ENCODE results near the gene PCGF5. TPM values are rescaled to one million over a fixed set of nuclear protein-coding genes. Genes with fewer than 3 reads are reported as not detected.
A peak's percentile ranks its signal among the peaks of the same experiment; 100 is the strongest.

Gene PCGF5
- total and polyA plus RNA-seq, 12 donors = 22.6 to 145 (median 72.9) TPM

DNA sequence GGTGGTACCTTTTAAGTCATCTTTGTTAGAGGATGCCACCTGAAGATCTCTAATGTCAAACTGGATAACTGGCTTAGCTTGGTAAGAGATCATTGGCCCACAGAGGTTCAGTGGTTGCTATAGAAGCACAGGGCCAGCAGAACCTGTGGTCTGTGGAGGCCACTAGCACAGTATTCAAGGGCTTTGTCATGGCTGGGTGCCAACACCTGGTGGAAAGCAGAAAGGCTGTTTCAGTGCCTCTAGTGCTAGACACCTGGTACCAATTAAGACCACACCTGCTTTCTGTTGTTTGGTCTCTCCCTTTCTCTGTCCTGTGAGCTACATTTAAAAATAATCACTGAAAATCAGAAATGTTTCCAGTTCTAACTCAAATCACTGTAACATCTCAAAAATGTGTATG is 10.0 kb upstream of the PCGF5 start:
- Histone ChIP-seq H3K36me3 (replicated peaks in 1 of 2) (no peaks in the 10 kb centered on the region), H3K27me3 (no peaks in the 10 kb centered on the region), H3K4me3 (no peak overlapping the region), H3K27ac (no peak overlapping the region), H3K9me3 (replicated peaks in 1 of 3) (no peaks in the 10 kb centered on the region), H3K4me1 (replicated peaks in 1 of 2) (peaks cover 0 to 29% of the 10 kb centered on the region in 2 donors)
- TF ChIP-seq, protein P1, sequence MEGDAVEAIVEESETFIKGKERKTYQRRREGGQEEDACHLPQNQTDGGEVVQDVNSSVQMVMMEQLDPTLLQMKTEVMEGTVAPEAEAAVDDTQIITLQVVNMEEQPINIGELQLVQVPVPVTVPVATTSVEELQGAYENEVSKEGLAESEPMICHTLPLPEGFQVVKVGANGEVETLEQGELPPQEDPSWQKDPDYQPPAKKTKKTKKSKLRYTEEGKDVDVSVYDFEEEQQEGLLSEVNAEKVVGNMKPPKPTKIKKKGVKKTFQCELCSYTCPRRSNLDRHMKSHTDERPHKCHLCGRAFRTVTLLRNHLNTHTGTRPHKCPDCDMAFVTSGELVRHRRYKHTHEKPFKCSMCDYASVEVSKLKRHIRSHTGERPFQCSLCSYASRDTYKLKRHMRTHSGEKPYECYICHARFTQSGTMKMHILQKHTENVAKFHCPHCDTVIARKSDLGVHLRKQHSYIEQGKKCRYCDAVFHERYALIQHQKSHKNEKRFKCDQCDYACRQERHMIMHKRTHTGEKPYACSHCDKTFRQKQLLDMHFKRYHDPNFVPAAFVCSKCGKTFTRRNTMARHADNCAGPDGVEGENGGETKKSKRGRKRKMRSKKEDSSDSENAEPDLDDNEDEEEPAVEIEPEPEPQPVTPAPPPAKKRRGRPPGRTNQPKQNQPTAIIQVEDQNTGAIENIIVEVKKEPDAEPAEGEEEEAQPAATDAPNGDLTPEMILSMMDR (IDR thresholded peaks at IDR 0.05) = no peak
- TF ChIP-seq POLR2A (IDR thresholded peaks at IDR 0.05) = no peak
- peak in 5 of 7 donors; percentile 32 to 72 (median 36) for DNase-seq
- intact Hi-C loops (cut with DNase I) = no loop called here

DNA sequence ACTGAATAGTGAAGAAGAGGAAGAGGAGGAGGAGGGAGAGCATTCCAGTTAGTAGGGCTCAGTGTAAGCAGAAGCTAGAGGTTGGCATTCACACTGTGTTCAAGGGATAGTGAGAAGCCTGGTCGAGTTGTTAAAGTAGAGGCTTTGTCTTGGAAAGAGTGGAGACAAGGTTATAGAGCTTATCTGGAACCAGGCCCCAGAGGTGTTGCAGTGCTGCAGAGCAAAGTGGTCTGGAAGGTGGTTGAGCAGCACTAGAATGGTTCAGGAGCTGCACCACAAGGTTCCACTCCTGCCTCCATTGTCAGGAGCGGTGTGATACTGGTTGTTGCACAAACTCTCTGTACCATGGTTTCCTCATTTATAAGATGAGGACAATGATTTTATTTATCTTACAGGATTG is 8.8 kb upstream of the PCGF5 start:
- Histone ChIP-seq H3K4me1 (replicated peaks in 1 of 2) (peaks cover 0 to 33% of the 10 kb centered on the region in 2 donors), H3K9me3 (replicated peaks in 1 of 3) (no peaks in the 10 kb centered on the region), H3K27ac (no peak overlapping the region), H3K27me3 (no peaks in the 10 kb centered on the region), H3K4me3 (no peak overlapping the region), H3K36me3 (replicated peaks in 1 of 2) (no peaks in the 10 kb centered on the region)
- intact Hi-C loops (cut with DNase I) = no loop called here
- 71 to 80% (median 73%) methylated on average over 2 of the region's 2 CpGs for WGBS, 4 donors
- no peak for DNase-seq
- no peak for TF ChIP-seq POLR2A (IDR thresholded peaks at IDR 0.05)
- TF ChIP-seq, protein P1 (IDR thresholded peaks at IDR 0.05) = no peak

DNA sequence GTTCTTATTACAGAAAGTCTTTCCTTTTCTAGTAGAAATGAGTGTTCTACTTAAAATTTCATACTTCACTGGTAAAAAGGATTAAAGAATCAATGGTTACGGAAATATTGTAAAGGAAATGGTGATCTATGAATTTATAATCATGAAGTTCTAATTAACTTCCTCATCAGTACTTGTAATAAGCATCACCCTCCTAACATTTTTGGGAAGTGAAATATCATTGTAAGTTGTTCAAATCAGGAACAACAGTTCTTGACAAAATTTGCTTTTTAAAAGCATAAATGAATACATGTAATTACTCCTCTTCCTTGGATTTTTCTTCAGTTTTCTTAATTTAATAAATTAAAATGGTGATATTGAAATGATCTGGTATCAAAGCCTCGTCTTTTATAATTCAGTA is 5.6 kb upstream of the PCGF5 start:
- Histone ChIP-seq H3K9me3 (replicated peaks in 1 of 3) (no peaks in the 10 kb centered on the region), H3K27me3 (no peaks in the 10 kb centered on the region), H3K36me3 (replicated peaks in 1 of 2) (no peaks in the 10 kb centered on the region), H3K27ac (no peak overlapping the region), H3K4me1 (replicated peaks in 1 of 2) (peaks cover 7 to 41% of the 10 kb centered on the region in 2 donors), H3K4me3 (no peak overlapping the region)
- intact Hi-C loops (cut with DNase I) = no loop called here
- no peak for DNase-seq
- no peak for TF ChIP-seq POLR2A (IDR thresholded peaks at IDR 0.05)
- TF ChIP-seq, protein P1 (IDR thresholded peaks at IDR 0.05) = no peak
- WGBS, 4 donors = 88 to 90% (median 89%) methylated on average over 2 of the region's 2 CpGs

DNA sequence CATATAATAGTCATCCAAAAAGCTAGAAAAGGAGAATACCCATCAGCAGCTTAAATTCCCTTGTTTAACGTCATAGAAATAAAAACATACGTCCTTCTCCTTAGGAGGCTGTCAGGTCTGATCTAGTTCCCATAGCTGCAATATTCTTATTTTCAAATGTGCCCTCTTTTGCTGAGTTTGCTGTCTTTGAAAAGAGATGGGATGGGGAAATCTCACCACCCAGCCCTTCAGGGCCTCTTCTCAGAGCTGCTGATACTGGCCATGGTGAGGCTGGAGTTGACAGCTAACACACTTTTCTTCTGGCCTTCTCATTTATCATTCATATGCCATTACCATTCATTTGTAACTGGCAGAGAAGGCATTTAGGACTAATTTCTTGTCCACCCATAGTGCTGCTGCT is 5.1 kb upstream of the PCGF5 start:
- H3K27ac ChIP-seq = no peak overlapping the region
- no peaks in the 10 kb centered on the region for H3K9me3 ChIP-seq (replicated peaks in 1 of 3)
- WGBS, 4 donors = 78 to 88% (median 82%) methylated on average over 2 of the region's 2 CpGs
- intact Hi-C loops (cut with DNase I) = no loop called here
- DNase-seq = peak in 1 of 7 donors; percentile 23
- peaks cover 7 to 39% of the 10 kb centered on the region in 2 donors for H3K4me1 ChIP-seq (replicated peaks in 1 of 2)
- no peaks in the 10 kb centered on the region for H3K27me3 ChIP-seq
- no peaks in the 10 kb centered on the region for H3K36me3 ChIP-seq (replicated peaks in 1 of 2)
- no peak overlapping the region for H3K4me3 ChIP-seq
- no peak for TF ChIP-seq POLR2A (IDR thresholded peaks at IDR 0.05)

All from adrenal gland (tissue), 12 donors.